GM21423 (cell line): ENCODE results near the gene TMEM212.
"Not testable (repeated sequence)": the region's sequence is repeated elsewhere in the genome, so short reads cannot be mapped to it uniquely, and the experiment has no call there.

Source experiments
- ATAC-seq: cut with Tn5 transposase; IDR thresholded peaks from one replicate; pipeline ENCODE4 v1.9.1; 2021; ENCODE audit warnings: mild to moderate bottlenecking, moderate library complexity; ENCODE audit not compliant: unreplicated experiment

The TMEM212 gene

GRCh38 chr3:171883257-171883892, 40.2 kb downstream of the TMEM212 start:
- ATAC-seq: no peak

- no peak for ATAC-seq
Observed at GRCh38 chr3:171883893-171884279, 40.7 kb downstream of the TMEM212 start.

GRCh38 chr3:171888466-171888865, 45.3 kb downstream of the TMEM212 start:
- ATAC-seq: no peak

DNA sequence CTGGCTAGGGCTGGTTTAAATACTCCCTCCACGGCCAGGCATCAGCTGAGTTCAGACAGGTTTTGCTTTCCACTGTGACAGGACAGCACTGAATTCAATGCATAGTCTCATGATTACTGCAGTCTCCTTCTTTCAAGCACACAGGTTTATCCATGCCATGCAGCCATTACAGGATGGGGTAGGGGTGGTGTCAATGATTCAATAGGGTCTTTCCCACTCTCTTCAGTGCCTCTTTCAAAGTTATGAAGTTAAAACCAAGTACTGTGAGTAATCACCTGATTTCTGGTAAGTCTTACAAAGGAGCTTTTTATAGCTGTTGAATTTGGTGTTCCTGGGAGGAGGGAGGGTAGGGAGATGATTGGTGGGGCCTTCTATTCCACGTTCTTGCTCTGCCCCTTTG, 47.2 kb downstream of the TMEM212 start:
- no peak for ATAC-seq

DNA sequence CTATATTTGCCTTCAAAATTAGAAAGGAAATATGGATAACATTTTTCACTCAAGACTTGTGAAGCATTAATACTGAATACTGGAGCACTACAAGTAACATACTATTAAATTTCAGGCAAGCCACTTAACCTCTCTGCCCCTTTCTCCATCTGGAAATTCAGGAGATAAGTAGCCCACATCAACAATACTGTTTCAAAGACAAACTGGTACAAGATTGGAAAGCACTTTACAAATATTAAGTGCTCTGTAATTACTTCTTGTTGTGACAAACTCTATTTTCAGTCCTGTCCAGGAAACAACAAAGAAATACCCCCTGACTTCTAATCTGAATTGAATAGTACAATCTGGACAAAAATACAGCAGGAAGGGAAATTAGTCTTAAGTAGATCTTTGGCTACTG, 49.3 kb downstream of the TMEM212 start:
- no peak for ATAC-seq

- no peak for ATAC-seq
Observed at GRCh38 chr3:171895291-171895690, 52.1 kb downstream of the TMEM212 start.

GRCh38 chr3:171895900-171896299, 52.8 kb downstream of the TMEM212 start:
- no peak for ATAC-seq

- no peak for ATAC-seq
Observed at GRCh38 chr3:171896316-171896715, 53.2 kb downstream of the TMEM212 start.

- no peak for ATAC-seq
Observed at GRCh38 chr3:171898192-171898591, 55.0 kb downstream of the TMEM212 start.

DNA sequence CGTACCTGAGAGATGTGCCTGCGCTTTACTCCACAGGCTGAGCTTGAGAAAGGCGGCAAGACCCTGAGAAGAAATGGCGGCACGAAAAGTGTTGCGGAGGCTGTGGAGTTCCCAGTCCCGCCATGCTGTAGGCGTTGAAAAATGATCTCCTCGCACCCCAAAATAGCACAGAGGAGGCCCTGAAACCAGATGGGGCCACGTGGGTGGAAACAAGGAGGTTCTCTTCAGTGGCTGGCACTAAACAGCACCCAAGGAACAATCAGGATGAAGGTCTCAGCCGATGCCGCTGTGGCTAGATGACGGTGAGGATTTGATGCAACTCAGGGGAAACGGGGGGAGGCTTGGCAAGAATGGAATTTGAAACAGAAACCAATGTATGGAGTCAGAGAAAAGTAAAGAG, 57.3 kb downstream of the TMEM212 start:
- no peak for ATAC-seq

DNA sequence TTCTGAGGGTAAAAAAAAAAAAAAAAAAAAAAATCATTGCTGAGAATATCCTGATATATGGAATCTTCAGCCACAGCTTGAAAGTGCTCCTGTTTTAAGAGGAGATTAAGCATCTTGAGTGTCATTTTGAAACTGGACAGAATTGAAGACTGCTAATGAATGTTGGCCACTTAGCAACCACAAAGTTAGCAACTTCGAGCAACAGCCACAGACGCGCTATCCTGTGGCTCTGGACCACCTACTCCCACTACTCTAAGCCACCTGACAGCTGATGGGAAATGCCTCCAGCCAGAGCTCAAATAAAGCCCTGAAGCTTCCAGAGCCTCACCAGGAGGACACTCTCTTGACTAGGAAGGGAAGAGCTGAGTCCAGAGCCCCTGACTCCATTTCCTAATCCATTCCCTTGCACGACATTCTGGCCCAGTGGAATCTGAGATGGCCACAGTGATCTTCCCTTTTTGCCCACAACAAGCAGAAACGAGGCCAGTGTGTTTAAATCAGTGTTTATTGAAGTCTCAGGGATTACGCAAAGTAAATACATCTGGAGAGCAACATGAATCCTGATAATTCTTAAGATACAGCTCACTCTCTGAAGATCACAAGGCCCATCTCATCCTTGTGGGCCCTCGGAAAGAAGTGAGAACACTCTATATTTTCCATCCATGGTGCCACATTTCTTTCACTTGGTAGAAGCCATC, 58.6 kb downstream of the TMEM212 start:
- ATAC-seq: no peak

- ATAC-seq: no peak
Observed at GRCh38 chr3:171904829-171905228, 61.7 kb downstream of the TMEM212 start.

GRCh38 chr3:171906503-171906902, 63.4 kb downstream of the TMEM212 start:
- ATAC-seq: not testable (repeated sequence)

- ATAC-seq: no peak
Observed at GRCh38 chr3:171906951-171907676, 64.0 kb downstream of the TMEM212 start.

DNA sequence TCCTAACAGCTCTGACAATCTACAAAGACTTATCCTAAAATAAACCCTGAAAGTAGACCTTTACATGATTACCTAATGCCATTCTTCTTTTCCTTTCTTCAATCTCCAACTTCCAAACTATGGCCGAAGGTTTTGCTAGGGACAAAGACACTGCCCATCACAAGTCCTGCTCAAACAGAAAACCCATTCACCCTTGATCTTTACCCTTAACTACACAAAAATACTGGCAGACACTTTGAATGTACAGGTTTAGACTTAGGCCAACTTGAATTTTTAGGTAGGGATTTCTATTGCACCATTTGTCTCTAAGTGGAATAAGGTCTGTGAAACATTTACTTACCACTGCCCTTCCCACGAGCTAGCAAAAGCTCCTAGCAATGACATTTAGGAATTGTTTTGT, 64.6 kb downstream of the TMEM212 start:
- ATAC-seq: no peak

DNA sequence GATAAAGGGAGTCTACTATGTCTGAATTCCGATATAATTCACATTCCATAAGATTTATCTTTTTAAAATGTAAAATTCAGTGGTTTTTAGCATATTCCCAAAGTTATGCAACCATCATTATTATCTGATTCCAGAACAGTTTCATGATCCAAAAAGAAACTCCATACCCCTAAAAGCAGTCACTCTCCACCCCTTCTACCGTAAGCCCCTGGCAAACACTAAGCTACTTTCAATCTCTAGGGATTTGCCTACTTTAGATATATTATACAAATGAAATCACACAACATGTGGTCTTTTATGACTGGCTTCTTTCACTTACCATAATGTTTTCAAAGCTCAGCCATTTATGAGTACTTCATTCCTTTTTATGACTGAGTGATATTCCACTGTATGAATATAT, 65.6 kb downstream of the TMEM212 start:
- no peak for ATAC-seq
